Measurements from ENCODE around the gene OARD1.

The OARD1 gene

GRCh38 chr6:41074692-41075436 lies 2.7 kb upstream of the OARD1 start:
- Histone ChIP-seq H3K27ac (ENCODE audit: low read depth, low read length, severe bottlenecking) (no peak overlapping the region), H3K4me3 (ENCODE audit: extremely low read depth, insufficient read depth, low read length, poor library complexity, severe bottlenecking) (peak overlapping the region; percentile 98), H3K36me3 (ENCODE audit: control insufficient read depth, insufficient read depth, low read length) (peaks cover 23% of the 10 kb centered on the region), H3K4me1 (ENCODE audit: control insufficient read depth, insufficient read depth, low read length, poor library complexity, severe bottlenecking) (peaks cover 19% of the 10 kb centered on the region), H3K9me3 (ENCODE audit: control insufficient read depth, low read length) (no peaks in the 10 kb centered on the region)
- WGBS, 2 experiments (ENCODE audit: insufficient coverage in 2 of 2): 70 to 74% methylated on average over 6 to 7 of the region's 11 CpGs

GRCh38 chr6:41073968-41074691 lies 2.0 kb upstream of the OARD1 start:
- no peaks in the 10 kb centered on the region for H3K9me3 ChIP-seq (ENCODE audit: control insufficient read depth, low read length)
- H3K4me3 ChIP-seq (ENCODE audit: extremely low read depth, insufficient read depth, low read length, poor library complexity, severe bottlenecking): peak overlapping the region; percentile 98
- 10 to 11% methylated on average over 8 to 10 of the region's 11 CpGs for WGBS, 2 experiments (ENCODE audit: insufficient coverage in 2 of 2)
- peaks cover 20% of the 10 kb centered on the region for H3K36me3 ChIP-seq (ENCODE audit: control insufficient read depth, insufficient read depth, low read length)
- peaks cover 19% of the 10 kb centered on the region for H3K4me1 ChIP-seq (ENCODE audit: control insufficient read depth, insufficient read depth, low read length, poor library complexity, severe bottlenecking)
- peak overlapping the region; percentile 99 for H3K27ac ChIP-seq (ENCODE audit: low read depth, low read length, severe bottlenecking)

DNA sequence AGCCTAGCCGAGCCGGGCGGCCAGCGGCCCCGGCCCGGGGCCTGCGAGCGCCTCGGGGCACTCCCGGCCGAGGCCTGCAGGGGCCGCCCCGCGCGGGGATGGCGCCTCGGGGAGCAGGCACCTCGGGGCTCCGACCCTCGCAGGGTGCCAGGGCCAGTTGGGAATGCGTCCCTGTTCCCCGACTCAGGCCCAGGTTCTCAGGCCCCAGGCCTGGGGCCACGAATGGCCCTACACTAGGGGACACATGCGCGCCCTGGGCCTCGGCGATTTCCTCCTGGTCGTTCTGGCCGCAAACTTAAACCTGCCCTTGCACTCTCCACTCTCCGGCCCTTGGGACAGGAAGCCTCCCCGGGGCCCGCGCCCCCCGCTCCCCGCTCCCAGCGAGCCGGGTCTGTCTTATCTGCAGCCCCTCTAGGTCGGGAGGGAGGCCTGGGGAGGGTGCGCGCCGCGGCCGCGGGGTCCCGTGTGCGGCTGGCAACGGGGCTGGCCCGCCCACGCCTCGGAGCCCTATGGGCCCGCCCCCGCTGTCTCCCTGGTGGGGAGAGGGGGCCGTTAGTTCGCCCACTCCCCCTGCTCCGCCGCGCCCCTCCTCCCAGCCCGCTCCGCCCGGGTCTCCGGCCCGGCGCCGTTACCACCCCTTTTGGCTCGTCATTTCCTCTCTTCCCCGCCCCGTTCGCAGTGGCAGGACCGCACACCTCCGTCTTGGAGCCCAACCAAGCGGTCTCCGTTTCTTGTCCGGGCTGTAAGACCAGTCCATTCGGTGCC lies 1.2 kb upstream of the OARD1 start:
- Histone ChIP-seq H3K27ac (ENCODE audit: low read depth, low read length, severe bottlenecking) (peak overlapping the region; percentile 99), H3K4me1 (ENCODE audit: control insufficient read depth, insufficient read depth, low read length, poor library complexity, severe bottlenecking) (peaks cover 19% of the 10 kb centered on the region), H3K9me3 (ENCODE audit: control insufficient read depth, low read length) (no peaks in the 10 kb centered on the region), H3K4me3 (ENCODE audit: extremely low read depth, insufficient read depth, low read length, poor library complexity, severe bottlenecking) (peak overlapping the region; percentile 98), H3K36me3 (ENCODE audit: control insufficient read depth, insufficient read depth, low read length) (peaks cover 21% of the 10 kb centered on the region)
- WGBS, 2 experiments (ENCODE audit: insufficient coverage in 2 of 2): 0 to 1% methylated on average over 56 to 62 of the region's 74 CpGs

- Histone ChIP-seq H3K27ac (ENCODE audit: low read depth, low read length, severe bottlenecking) (peak within 1 kb of the TSS; percentile 99), H3K4me1 (ENCODE audit: control insufficient read depth, insufficient read depth, low read length, poor library complexity, severe bottlenecking) (peaks cover 19% of the 10 kb centered on the region), H3K4me3 (ENCODE audit: extremely low read depth, insufficient read depth, low read length, poor library complexity, severe bottlenecking) (peak within 1 kb of the TSS; percentile 98), H3K36me3 (ENCODE audit: control insufficient read depth, insufficient read depth, low read length) (peaks cover 18% of the 10 kb centered on the region), H3K9me3 (ENCODE audit: control insufficient read depth, low read length) (no peaks in the 10 kb centered on the region)
- 0% methylated on average over 32 to 37 of the region's 37 CpGs for WGBS, 2 experiments (ENCODE audit: insufficient coverage in 2 of 2)
Measured at GRCh38 chr6:41072836-41073202, 663 bp upstream of the OARD1 start, which contains the start of gene NFYA. Gene NFYA (plus strand): TSS chr6:41072974. CDS start chr6:41079090, 6,116 bp downstream.

- Histone ChIP-seq H3K4me3 (ENCODE audit: extremely low read depth, insufficient read depth, low read length, poor library complexity, severe bottlenecking) (peak overlapping the region; percentile 98), H3K36me3 (ENCODE audit: control insufficient read depth, insufficient read depth, low read length) (peaks cover 21% of the 10 kb centered on the region), H3K4me1 (ENCODE audit: control insufficient read depth, insufficient read depth, low read length, poor library complexity, severe bottlenecking) (peaks cover 18% of the 10 kb centered on the region), H3K27ac (ENCODE audit: low read depth, low read length, severe bottlenecking) (peak overlapping the region; percentile 99), H3K9me3 (ENCODE audit: control insufficient read depth, low read length) (no peaks in the 10 kb centered on the region)
- 1% methylated on average over 13 to 14 of the region's 16 CpGs for WGBS, 2 experiments (ENCODE audit: insufficient coverage in 2 of 2)
Measured at GRCh38 chr6:41071501-41071922, 644 bp downstream of the OARD1 start.

DNA sequence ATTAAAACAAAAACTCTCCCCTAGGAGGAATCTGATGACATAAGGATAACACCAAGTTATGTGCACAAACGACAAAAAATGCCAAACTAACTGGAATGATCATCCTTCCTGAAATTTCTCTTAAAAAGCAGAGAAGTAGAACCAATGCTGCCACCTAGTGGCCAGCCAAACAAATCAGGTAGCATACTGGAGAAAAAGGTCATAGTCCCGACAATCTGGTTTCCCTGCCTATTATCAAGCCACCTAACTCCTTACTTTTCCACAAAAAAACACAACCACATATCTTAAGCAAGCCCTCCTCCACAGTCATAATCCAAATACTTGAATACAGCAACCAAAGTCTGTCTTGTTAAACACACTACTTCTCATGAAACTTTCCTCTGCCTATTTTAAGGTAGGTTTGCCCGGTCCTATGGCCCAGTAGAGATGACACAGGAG lies 5.3 kb downstream of the OARD1 start:
- Histone ChIP-seq H3K36me3 (ENCODE audit: control insufficient read depth, insufficient read depth, low read length) (peaks cover 35% of the 10 kb centered on the region), H3K4me1 (ENCODE audit: control insufficient read depth, insufficient read depth, low read length, poor library complexity, severe bottlenecking) (peaks cover 17% of the 10 kb centered on the region), H3K9me3 (ENCODE audit: control insufficient read depth, low read length) (no peaks in the 10 kb centered on the region), H3K27ac (ENCODE audit: low read depth, low read length, severe bottlenecking) (no peak overlapping the region), H3K4me3 (ENCODE audit: extremely low read depth, insufficient read depth, low read length, poor library complexity, severe bottlenecking) (no peak overlapping the region)
- WGBS, 2 experiments (ENCODE audit: insufficient coverage in 2 of 2): 48 to 70% methylated on average over 2 to 3 of the region's 3 CpGs

DNA sequence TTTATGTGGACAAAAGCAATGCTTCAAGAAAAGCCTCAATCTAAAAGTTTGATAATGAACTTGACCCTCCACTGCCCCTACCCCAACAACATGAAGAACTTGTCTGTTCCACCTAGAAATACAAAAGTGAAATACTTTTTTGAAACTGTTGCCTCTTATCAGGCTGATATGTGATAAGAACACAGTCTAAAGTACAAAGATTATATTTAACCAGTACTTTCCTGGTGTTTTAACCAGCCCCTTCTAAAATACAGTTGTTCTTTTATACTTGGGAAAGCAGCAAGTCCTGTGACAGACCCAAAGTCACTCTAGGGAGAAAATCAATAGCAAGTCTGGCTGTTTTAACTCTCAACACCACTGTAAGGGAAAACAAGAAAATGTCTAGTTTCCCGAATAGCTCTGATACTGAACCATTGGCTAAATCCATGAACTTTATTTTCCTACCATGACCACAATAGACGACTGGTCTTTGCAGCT lies 6.6 kb downstream of the OARD1 start:
- H3K9me3 ChIP-seq (ENCODE audit: control insufficient read depth, low read length): no peaks in the 10 kb centered on the region
- no peak overlapping the region for H3K27ac ChIP-seq (ENCODE audit: low read depth, low read length, severe bottlenecking)
- peaks cover 13% of the 10 kb centered on the region for H3K4me1 ChIP-seq (ENCODE audit: control insufficient read depth, insufficient read depth, low read length, poor library complexity, severe bottlenecking)
- 83 to 88% methylated on average over 1 to 2 of the region's 2 CpGs for WGBS, 2 experiments (ENCODE audit: insufficient coverage in 2 of 2)
- H3K36me3 ChIP-seq (ENCODE audit: control insufficient read depth, insufficient read depth, low read length): peaks cover 45% of the 10 kb centered on the region
- no peak overlapping the region for H3K4me3 ChIP-seq (ENCODE audit: extremely low read depth, insufficient read depth, low read length, poor library complexity, severe bottlenecking)

DNA sequence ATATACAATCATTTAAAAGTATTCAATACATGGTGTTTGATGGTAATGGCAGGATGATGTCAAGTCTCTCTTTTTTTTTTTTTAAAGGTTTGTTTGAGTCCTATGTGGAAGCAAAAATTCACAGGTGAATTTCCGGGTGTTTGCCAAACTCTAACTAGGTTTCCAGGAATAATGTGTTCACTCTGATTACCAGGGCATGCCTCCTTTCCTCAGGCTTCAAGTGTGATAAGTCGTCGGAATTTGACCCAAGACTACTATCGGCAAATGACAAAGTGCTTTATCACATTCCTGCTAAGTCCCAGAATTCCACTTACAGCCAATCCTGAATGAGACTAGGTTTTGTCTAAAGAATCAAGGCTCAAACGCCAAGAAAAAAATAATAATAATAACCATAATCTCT lies 7.3 kb downstream of the OARD1 start:
- 95% methylated on average over 3 to 4 of the region's 5 CpGs for WGBS, 2 experiments (ENCODE audit: insufficient coverage in 2 of 2)
- no peak overlapping the region for H3K27ac ChIP-seq (ENCODE audit: low read depth, low read length, severe bottlenecking)
- H3K9me3 ChIP-seq (ENCODE audit: control insufficient read depth, low read length): no peaks in the 10 kb centered on the region
- no peak overlapping the region for H3K4me3 ChIP-seq (ENCODE audit: extremely low read depth, insufficient read depth, low read length, poor library complexity, severe bottlenecking)
- H3K36me3 ChIP-seq (ENCODE audit: control insufficient read depth, insufficient read depth, low read length): peaks cover 47% of the 10 kb centered on the region
- H3K4me1 ChIP-seq (ENCODE audit: control insufficient read depth, insufficient read depth, low read length, poor library complexity, severe bottlenecking): peaks cover 19% of the 10 kb centered on the region

DNA sequence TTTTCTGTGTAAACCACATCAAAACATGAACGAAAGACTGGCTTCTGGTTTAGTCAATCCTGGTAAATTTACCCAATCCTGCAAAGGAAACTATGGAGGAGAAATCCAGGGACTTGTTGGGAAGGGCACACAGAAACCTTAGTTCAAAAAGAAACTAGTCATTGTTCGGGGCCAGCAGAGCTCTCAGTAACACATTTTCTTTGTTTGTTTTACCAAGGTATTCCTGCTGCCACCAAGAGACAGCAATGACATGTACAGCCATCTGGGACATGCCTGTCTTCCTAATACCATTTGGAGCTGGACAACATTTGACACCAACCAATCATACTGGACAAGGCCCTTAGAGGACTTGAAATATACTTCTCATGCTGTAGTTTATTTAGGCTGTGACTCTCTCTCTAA lies 8.3 kb downstream of the OARD1 start:
- peaks cover 40% of the 10 kb centered on the region for H3K36me3 ChIP-seq (ENCODE audit: control insufficient read depth, insufficient read depth, low read length)
- H3K9me3 ChIP-seq (ENCODE audit: control insufficient read depth, low read length): no peaks in the 10 kb centered on the region
- no peak overlapping the region for H3K27ac ChIP-seq (ENCODE audit: low read depth, low read length, severe bottlenecking)
- H3K4me3 ChIP-seq (ENCODE audit: extremely low read depth, insufficient read depth, low read length, poor library complexity, severe bottlenecking): no peak overlapping the region
- H3K4me1 ChIP-seq (ENCODE audit: control insufficient read depth, insufficient read depth, low read length, poor library complexity, severe bottlenecking): peaks cover 24% of the 10 kb centered on the region
- 89 to 100% methylated on average over 2 of the region's 2 CpGs for WGBS, 2 experiments (ENCODE audit: insufficient coverage in 2 of 2)

DNA sequence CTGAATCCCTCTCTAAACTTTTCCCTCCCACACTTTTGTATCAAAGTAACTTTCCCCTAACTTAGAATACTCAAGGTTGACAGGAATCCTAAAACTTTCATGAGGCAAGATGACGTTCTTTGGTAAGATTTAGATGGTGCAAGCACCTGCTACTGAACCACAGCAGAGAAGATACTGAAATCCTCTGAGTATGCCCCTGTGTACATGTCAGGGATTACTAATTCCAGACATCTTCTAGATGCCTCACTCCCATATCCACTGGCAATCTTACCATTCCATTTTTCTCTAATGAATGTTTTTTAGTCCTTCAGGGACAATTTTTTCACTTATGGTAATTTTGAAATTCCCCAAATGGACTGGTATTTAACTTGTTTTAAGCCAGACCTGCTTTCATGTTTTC lies 10.1 kb downstream of the OARD1 start:
- Histone ChIP-seq H3K27ac (ENCODE audit: low read depth, low read length, severe bottlenecking) (no peak overlapping the region), H3K9me3 (ENCODE audit: control insufficient read depth, low read length) (no peaks in the 10 kb centered on the region), H3K4me1 (ENCODE audit: control insufficient read depth, insufficient read depth, low read length, poor library complexity, severe bottlenecking) (peaks cover 27% of the 10 kb centered on the region), H3K36me3 (ENCODE audit: control insufficient read depth, insufficient read depth, low read length) (peaks cover 36% of the 10 kb centered on the region), H3K4me3 (ENCODE audit: extremely low read depth, insufficient read depth, low read length, poor library complexity, severe bottlenecking) (no peak overlapping the region)
- 82 to 86% methylated on average over 1 of the region's 1 CpG for WGBS, 2 experiments (ENCODE audit: insufficient coverage in 2 of 2)

Measured in mesodermal cell (in vitro differentiated cells).